GM23338 (cell line): Measurements from ENCODE around the gene PARVB. TPM values are rescaled to one million over a fixed set of nuclear protein-coding genes. Genes with fewer than 3 reads are reported as not detected.

Experiments
- ATAC-seq: fragments of 200-7000 bp; cut with Tn5 transposase; 3 replicates; pipeline ENCODE4 v1.9.1; 2020
- DNase-seq: peaks from one replicate; pipeline ENCODE4 v3.0.0-alpha.2; 2015; ENCODE audit warnings: low spot score
- H2AFZ ChIP-seq: fragments of 200-600 bp; sonication (generic); 2 replicates; pipeline ENCODE4 v1.8.0; 2016; ENCODE audit warnings: antibody characterized with exemption, mild to moderate bottlenecking, moderate library complexity
- H3F3A ChIP-seq: fragments of 200-600 bp; sonication (generic); replicated peaks from 2 replicates; pipeline ENCODE4 v1.8.0; 2017; ENCODE audit warnings: antibody characterized with exemption, mixed run types, low read depth
- H3K27ac ChIP-seq: fragments of 200-600 bp; sonication (generic); 2 replicates; pipeline ENCODE4 v1.6.1; 2016; ENCODE audit warnings: low read depth
- H3K27me3 ChIP-seq: fragments of 200-600 bp; sonication (generic); 2 replicates; pipeline ENCODE4 v1.8.0; 2016; ENCODE audit warnings: mild to moderate bottlenecking, mixed run types, moderate library complexity; ENCODE audit not compliant: insufficient read depth
- H3K36me3 ChIP-seq: fragments of 200-600 bp; sonication (generic); 2 replicates; pipeline ENCODE4 v1.8.0; 2016; ENCODE audit warnings: mild to moderate bottlenecking; ENCODE audit not compliant: insufficient read depth
- H3K4me1 ChIP-seq: fragments of 200-600 bp; sonication (generic); 2 replicates; pipeline ENCODE4 v1.8.0; 2016; ENCODE audit warnings: mild to moderate bottlenecking, moderate library complexity; ENCODE audit not compliant: insufficient read depth
- H3K4me2 ChIP-seq: fragments of 200-600 bp; sonication (generic); 2 replicates; pipeline ENCODE4 v1.7.1; 2017; ENCODE audit warnings: mixed run types
- H3K4me3 ChIP-seq: fragments of 200-600 bp; sonication (generic); 2 replicates; pipeline ENCODE4 v1.6.1; 2016; ENCODE audit warnings: mixed run types
- H3K79me2 ChIP-seq: fragments of 200-600 bp; sonication (generic); replicated peaks from 2 replicates; pipeline ENCODE4 v1.8.0; 2017; ENCODE audit warnings: mild to moderate bottlenecking; ENCODE audit not compliant: insufficient read depth
- H3K9me2 ChIP-seq: fragments of 200-600 bp; sonication (generic); 2 replicates; pipeline ENCODE4 v1.8.0; 2017; ENCODE audit not compliant: insufficient read depth
- H4K20me1 ChIP-seq: fragments of 200-600 bp; sonication (generic); replicated peaks from 2 replicates; pipeline ENCODE4 v1.8.0; 2017; ENCODE audit warnings: mild to moderate bottlenecking; ENCODE audit not compliant: insufficient read depth
- H3K27ac Mint-ChIP-seq: 2 replicates; pipeline ENCODE4 v1.8.0; 2020; ENCODE audit warnings: inconsistent platforms, mild to moderate bottlenecking, moderate library complexity, mixed read lengths
- H3K27me3 Mint-ChIP-seq: 3 replicates; pipeline ENCODE4 v1.8.0; 2022; ENCODE audit warnings: low read depth, mild to moderate bottlenecking, moderate library complexity, mixed read lengths, inconsistent platforms; ENCODE audit not compliant: insufficient read depth, poor library complexity
- H3K36me3 Mint-ChIP-seq: 3 replicates; pipeline ENCODE4 v1.8.0; 2021; ENCODE audit warnings: low read depth, mild to moderate bottlenecking, inconsistent platforms, moderate library complexity, mixed read lengths
- H3K4me1 Mint-ChIP-seq: 3 replicates; pipeline ENCODE4 v1.8.0; 2020; ENCODE audit warnings: mild to moderate bottlenecking, inconsistent platforms, mixed read lengths
- H3K4me3 Mint-ChIP-seq: 3 replicates; pipeline ENCODE4 v1.8.0; 2021; ENCODE audit warnings: moderate library complexity, mild to moderate bottlenecking, inconsistent platforms, mixed read lengths
- H3K9me3 Mint-ChIP-seq: 3 replicates; pipeline ENCODE4 v1.8.0; 2020; ENCODE audit warnings: moderate library complexity, mild to moderate bottlenecking, inconsistent platforms, mixed read lengths
- EZH2 ChIP-seq: fragments of 200-600 bp; sonication (generic); IDR thresholded peaks from one replicate; pipeline ENCODE4 v1.8.0; 2017; ENCODE audit warnings: antibody characterized with exemption, mild to moderate bottlenecking, low read depth; ENCODE audit not compliant: unreplicated experiment
- JUNB ChIP-seq: IDR thresholded peaks from one replicate; pipeline ENCODE4 v1.6.1; 2016; ENCODE audit warnings: antibody characterized with exemption; ENCODE audit not compliant: unreplicated experiment
- NANOG ChIP-seq: IDR thresholded peaks from 2 replicates; pipeline ENCODE4 v1.6.1; 2016; ENCODE audit warnings: antibody characterized with exemption, borderline replicate concordance
- POLR2AphosphoS5 ChIP-seq: IDR thresholded peaks from 2 replicates; pipeline ENCODE4 v1.6.1; 2016; ENCODE audit warnings: antibody characterized with exemption, low read depth
- ZNF331 ChIP-seq: fragments of 250-450 bp; sonication (Bioruptor Pico); IDR thresholded peaks from 2 replicates; pipeline ENCODE4 v1.5.0; 2020; ENCODE audit warnings: low read depth, mild to moderate bottlenecking, moderate library complexity
- ZNF462 ChIP-seq: fragments of 250-450 bp; sonication (Bioruptor Pico); IDR thresholded peaks from 2 replicates; pipeline ENCODE4 v1.5.0; 2020; ENCODE audit warnings: mild to moderate bottlenecking, moderate library complexity
- polyA plus RNA-seq: library from polyadenylated mRNA; unstranded; fragments of >200 nt; fragmentation: Nextera tagmentation; extraction: Ambion mirVana; gene quantifications from 2 replicates; pipeline ENCODE4 v1.2.1, GENCODE V29; 2016
- total RNA-seq: library from RNA; depleted of rRNA; stranded (reverse); fragments of >200 nt; shearing (Covaris generic); gene quantifications from 2 replicates; pipeline ENCODE4 v1.2.3, GENCODE V29; 2014
- TF ChIP-seq, protein P1 (sequence below): IDR thresholded peaks from 2 replicates; pipeline ENCODE4 v1.6.1; 2016; ENCODE audit warnings: antibody characterized with exemption

PARVB gene
- total and polyA plus RNA-seq, 2 experiments from 2014 or later, result 4.3 to 7.7 TPM

GRCh38 chr22:44211256-44211945 lies 187.3 kb downstream of the PARVB start:
- Histone ChIP-seq H3K4me2 (no peak overlapping the region), H3K27ac (no peak overlapping the region), H3K4me3 (no peak overlapping the region)

More at GRCh38 chr22:44211256-44211945, 187.3 kb downstream of the PARVB start:
- DNase-seq, result no peak
- Histone ChIP-seq H3K79me2 (no peaks in the 10 kb centered on the region), H2AFZ (no peak overlapping the region), H4K20me1 (no peaks in the 10 kb centered on the region), H3K9me2 (no peaks in the 10 kb centered on the region; the same call in 1 of the 2 replicates), H3F3A (no peaks in the 10 kb centered on the region), H3K27me3 (no peaks in the 10 kb centered on the region), H3K4me1 (no peaks in the 10 kb centered on the region), H3K36me3 (no peaks in the 10 kb centered on the region)
- no peak for ATAC-seq
- TF ChIP-seq, protein P1, sequence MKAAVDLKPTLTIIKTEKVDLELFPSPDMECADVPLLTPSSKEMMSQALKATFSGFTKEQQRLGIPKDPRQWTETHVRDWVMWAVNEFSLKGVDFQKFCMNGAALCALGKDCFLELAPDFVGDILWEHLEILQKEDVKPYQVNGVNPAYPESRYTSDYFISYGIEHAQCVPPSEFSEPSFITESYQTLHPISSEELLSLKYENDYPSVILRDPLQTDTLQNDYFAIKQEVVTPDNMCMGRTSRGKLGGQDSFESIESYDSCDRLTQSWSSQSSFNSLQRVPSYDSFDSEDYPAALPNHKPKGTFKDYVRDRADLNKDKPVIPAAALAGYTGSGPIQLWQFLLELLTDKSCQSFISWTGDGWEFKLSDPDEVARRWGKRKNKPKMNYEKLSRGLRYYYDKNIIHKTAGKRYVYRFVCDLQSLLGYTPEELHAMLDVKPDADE, result no peak
- no peak for TF ChIP-seq EZH2
- TF ChIP-seq NANOG, result no peak
- no peak for TF ChIP-seq ZNF462 (CRISPR knock-in tag)
- TF ChIP-seq JUNB, result no peak
- no peak for TF ChIP-seq ZNF331
- no peak for TF ChIP-seq POLR2AphosphoS5
- H3K27ac Mint-ChIP-seq, result no peak overlapping the region
- H3K36me3 Mint-ChIP-seq, result no peaks in the 10 kb centered on the region
- peaks cover 5% of the 10 kb centered on the region for H3K27me3 Mint-ChIP-seq
- H3K4me3 Mint-ChIP-seq, result no peak overlapping the region
- no peaks in the 10 kb centered on the region; the same call in 2 of the 3 replicates for H3K4me1 Mint-ChIP-seq
- H3K9me3 Mint-ChIP-seq, result peaks cover 5% of the 10 kb centered on the region; the same call in 2 of the 3 replicates
